Measurements from ENCODE around the gene NFIX.
A peak's percentile ranks its signal among the peaks of the same experiment; 100 is the strongest.

The NFIX gene

GRCh38 chr19:13078897-13079541, 83.7 kb downstream of the NFIX start:
- peak; percentile 70 for DNase-seq

- DNase-seq: peak; percentile 58
Observed at GRCh38 chr19:13079542-13079986, 84.3 kb downstream of the NFIX start.

DNA sequence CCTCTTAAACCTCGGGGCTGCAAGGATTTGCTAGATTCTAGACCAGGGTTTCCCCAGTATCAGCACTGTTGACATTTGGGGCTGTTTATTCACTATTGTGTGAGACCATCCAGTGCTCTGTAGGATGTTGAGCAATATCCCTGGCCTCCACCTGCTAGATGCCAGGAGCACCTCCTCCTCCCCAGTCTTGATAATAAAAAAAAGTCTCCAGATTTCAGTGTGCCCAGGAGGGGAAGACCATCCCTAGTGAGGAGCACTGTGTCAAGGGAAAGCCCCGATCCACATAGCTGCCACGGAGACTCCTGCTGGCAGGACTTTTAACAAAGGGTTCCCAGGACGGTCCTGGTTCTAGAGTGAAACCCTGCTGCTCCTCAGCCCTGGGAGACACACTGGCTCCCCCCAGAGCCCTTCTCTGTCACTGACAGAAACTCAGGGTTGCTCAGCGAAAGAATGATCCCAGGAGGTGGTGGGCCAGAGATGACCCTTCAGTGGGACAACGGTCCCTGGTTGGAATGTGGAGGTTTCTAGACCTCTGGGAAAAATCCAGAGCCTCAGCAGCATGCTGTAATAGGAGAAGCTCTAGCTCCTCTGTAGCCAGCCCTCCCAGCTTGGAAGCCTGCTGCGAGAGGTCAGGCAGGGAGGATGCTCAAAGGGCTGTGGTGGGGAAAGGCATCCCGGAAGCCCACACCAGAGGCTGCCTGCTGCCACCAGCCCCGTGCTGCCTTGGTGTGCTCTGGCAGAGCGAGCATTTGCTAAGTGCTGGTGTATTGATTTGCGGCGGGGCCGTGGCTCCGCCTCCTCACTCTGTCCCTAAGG, 87.1 kb downstream of the NFIX start:
- DNase-seq: peak; percentile 91

GRCh38 chr19:13083008-13083404, 87.7 kb downstream of the NFIX start:
- no peak for DNase-seq

GRCh38 chr19:13083627-13084026, 88.4 kb downstream of the NFIX start:
- peak; percentile 34 for DNase-seq

GRCh38 chr19:13085666-13086065, 90.4 kb downstream of the NFIX start:
- no peak for DNase-seq

GRCh38 chr19:13086341-13086740, 91.1 kb downstream of the NFIX start:
- DNase-seq: no peak

GRCh38 chr19:13087295-13087694, 92.0 kb downstream of the NFIX start:
- no peak for DNase-seq

DNA sequence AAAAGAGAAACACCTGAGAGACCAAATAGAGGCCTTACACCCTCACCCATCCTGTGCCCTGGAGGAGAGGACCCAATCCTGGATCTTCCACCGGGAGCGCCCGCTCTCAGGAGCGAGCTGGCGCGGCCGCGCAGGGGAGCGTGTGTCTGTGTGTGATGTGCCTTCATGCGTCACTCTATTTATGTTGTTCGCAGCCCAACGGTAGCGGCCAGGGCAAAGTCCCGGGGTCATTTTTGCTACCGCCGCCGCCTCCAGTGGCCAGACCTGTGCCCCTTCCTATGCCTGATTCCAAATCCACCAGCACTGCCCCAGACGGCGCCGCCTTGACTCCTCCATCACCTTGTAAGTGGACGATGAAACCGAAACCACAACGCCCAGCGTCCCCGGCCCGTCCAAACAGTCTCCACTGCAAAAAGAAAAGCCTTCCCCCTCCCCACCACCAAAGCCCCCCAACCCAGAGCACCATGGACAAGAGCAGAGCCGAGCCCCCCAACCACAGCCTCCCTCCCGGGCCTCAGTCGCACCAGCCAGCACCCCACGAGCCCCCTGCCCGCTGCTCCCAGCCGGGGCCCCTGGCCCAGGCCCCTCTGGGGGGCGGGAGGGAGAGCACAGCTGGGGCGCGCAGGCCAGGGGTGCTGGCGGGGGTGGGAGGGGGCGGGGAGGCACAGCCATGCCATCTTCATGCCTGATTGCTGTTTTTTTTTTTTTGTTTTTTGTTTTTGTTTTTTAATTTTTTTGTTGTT, 92.7 kb downstream of the NFIX start:
- no peak for DNase-seq

DNA sequence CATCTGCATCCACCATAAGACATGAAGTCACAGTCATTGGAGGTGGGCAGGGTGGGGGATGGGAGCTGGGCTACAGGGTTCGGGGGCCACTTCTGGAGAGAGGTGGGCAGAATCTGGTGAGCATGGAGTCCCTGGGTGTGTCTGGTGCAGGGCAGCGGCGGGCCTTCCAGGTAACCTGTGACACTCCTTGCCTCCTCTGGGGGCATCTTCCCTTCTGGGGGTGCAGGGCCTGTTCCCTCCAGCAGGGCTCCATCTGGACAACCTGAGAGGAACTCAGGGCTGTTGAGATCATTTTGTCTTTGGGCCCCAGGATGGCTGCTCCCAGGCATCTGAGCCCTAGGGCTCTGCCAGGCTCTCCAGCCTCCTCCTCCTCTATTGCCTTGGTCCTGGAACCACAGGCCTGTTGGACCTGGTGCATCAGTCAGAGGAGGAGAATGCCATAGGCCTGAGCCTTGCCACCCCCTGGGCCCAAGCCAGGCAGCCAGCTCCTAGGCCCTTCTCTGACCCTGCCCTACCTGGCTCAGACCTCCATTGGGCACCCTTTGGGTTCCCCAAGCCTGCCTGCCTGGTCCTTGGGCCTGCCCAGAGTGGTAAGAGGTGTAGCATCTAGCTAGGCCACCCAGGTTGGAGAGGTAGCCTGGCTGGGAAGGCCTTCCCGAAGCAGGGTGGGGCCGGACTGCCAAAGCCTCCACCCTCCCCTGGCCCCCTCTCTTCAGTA, 94.0 kb downstream of the NFIX start:
- no peak for DNase-seq

- no peak for DNase-seq
Observed at GRCh38 chr19:13089857-13090507, 94.7 kb downstream of the NFIX start.

- DNase-seq: no peak
Observed at GRCh38 chr19:13090511-13091231, 95.4 kb downstream of the NFIX start.

- no peak for DNase-seq
Observed at GRCh38 chr19:13091400-13092157, 96.3 kb downstream of the NFIX start.

GRCh38 chr19:13092158-13092543, 96.9 kb downstream of the NFIX start:
- no peak for DNase-seq

DNA sequence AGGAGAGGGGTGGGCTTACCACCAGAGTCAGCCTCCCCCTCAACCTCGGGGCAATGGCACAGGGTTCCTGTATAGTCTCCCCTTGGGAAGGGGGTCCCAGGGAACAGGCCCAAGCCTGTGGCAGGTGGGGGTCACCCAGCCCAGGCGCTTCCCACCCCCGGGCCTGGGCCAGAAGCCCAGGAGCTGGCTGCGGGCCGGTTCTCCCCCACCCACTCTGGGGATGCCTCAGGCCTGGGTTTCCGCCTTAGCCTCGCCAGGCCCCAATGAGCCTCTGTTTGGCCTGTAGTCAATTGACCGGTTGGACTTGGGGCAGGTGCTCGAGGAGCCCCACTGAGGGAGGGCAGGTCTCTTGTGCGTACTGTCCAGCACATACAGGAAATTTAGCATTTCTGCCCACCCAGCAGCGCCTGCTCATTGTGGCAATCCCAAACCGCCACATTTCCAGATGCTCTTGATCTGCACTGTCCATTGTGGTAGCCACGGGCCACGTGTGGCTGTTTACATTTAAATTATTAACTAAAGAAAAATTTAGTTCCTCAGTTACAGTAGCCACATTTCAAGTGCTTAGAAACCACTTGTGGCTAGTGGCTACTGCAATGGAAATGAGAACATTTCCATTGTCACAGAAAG, 97.4 kb downstream of the NFIX start:
- DNase-seq: no peak

GRCh38 chr19:13093407-13094105, 98.3 kb downstream of the NFIX start:
- DNase-seq: peak; percentile 48

DNA sequence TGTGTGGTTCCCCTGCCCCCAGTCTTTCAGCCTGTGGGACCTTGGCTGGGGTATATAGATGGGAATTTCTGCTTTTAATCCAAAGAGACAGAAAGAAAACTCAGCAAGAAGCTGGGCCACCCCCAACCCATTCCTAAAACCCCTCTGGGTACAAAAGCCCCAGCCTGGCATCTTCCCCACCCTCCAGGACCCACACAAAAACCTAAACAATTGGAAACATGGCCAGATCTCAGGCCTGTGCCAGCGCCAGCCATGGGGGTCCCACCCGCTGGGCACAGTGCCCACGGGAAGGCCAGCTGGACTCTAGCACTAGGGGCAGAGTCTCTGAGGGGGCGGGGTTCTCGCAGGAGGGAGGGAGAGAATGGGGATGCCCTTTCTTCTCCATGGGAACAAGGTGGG, 98.8 kb downstream of the NFIX start:
- DNase-seq: no peak

- no peak for DNase-seq
Observed at GRCh38 chr19:13094771-13095392, 99.6 kb downstream of the NFIX start.

GRCh38 chr19:13095393-13095784, 100.1 kb downstream of the NFIX start:
- no peak for DNase-seq

All from DMS79 (cell line).